ENCODE data around the gene ZNF23. TPM values are rescaled to one million over a fixed set of nuclear protein-coding genes. Genes with fewer than 3 reads are reported as not detected.

Gene ZNF23
- total RNA-seq, 1 experiment from 2014 or later, result 11.1 TPM

- POLR2A ChIA-PET, result no interaction called here
- H2AFZ ChIP-seq (ENCODE audit: low read depth, low read length, poor library complexity, severe bottlenecking), result no peak overlapping the region
- CTCF ChIA-PET, result no interaction called here
- no peaks in the 10 kb centered on the region; a peak in 1 of 4 replicates for H3K9me3 ChIP-seq (ENCODE audit: control insufficient read depth in 1 of 2, insufficient read depth in 1 of 2, low read depth in 1 of 2, low read length in 2 of 2)
- RAD21 ChIA-PET (ENCODE audit: low non-redundant PET in 1 of 2, low total read pairs in 2 of 2, uncharacterized antibody in 2 of 2, unreplicated experiment in 2 of 2), result no interaction called here
- H3K4me2 ChIP-seq (ENCODE audit: low read length), result no peak overlapping the region
- no peak for ATAC-seq
- H4K20me1 ChIP-seq (ENCODE audit: insufficient read depth), result no peaks in the 10 kb centered on the region
- no peak for DNase-seq (ENCODE audit: low read depth, low spot score)
- peaks cover 0 to 10% of the 10 kb centered on the region in 2 experiments; a peak in 3 of 4 replicates for H3K4me1 ChIP-seq (ENCODE audit: control insufficient read depth in 1 of 2, insufficient read depth in 2 of 2, low read length in 2 of 2)
- no peak overlapping the region for H3K27ac ChIP-seq (ENCODE audit: low read depth, low read length)
- intact Hi-C loops (cut with micrococcal nuclease), result no loop called here
- H3K4me3 ChIP-seq (replicated peaks in 1 of 2; ENCODE audit: low read depth in 1 of 2, low read length in 2 of 2), result no peak overlapping the region
- no peak for TF ChIP-seq MAX (IDR thresholded peaks at IDR 0.05)
- TF ChIP-seq POLR2A (IDR thresholded peaks at IDR 0.05; ENCODE audit: borderline replicate concordance, extremely low read depth, insufficient read depth, insufficient read length), result no peak
- no peak for TF ChIP-seq RAD21 (IDR thresholded peaks at IDR 0.05; ENCODE audit: low read depth)
- no peak for TF ChIP-seq JUND (IDR thresholded peaks at IDR 0.05)
- no peak for TF ChIP-seq FOSL1 (IDR thresholded peaks at IDR 0.05; ENCODE audit: low read depth)
- no peak for TF ChIP-seq ZNF274 (IDR thresholded peaks at IDR 0.05; ENCODE audit: low read depth, low read length)
- TF ChIP-seq, protein P1, sequence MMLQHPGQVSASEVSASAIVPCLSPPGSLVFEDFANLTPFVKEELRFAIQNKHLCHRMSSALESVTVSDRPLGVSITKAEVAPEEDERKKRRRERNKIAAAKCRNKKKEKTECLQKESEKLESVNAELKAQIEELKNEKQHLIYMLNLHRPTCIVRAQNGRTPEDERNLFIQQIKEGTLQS (IDR thresholded peaks at IDR 0.05), result no peak
- TF ChIP-seq POLR2AphosphoS5 (IDR thresholded peaks at IDR 0.05; ENCODE audit: low read depth, low read length), result no peak
- TF ChIP-seq, protein P2, sequence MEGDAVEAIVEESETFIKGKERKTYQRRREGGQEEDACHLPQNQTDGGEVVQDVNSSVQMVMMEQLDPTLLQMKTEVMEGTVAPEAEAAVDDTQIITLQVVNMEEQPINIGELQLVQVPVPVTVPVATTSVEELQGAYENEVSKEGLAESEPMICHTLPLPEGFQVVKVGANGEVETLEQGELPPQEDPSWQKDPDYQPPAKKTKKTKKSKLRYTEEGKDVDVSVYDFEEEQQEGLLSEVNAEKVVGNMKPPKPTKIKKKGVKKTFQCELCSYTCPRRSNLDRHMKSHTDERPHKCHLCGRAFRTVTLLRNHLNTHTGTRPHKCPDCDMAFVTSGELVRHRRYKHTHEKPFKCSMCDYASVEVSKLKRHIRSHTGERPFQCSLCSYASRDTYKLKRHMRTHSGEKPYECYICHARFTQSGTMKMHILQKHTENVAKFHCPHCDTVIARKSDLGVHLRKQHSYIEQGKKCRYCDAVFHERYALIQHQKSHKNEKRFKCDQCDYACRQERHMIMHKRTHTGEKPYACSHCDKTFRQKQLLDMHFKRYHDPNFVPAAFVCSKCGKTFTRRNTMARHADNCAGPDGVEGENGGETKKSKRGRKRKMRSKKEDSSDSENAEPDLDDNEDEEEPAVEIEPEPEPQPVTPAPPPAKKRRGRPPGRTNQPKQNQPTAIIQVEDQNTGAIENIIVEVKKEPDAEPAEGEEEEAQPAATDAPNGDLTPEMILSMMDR (IDR thresholded peaks at IDR 0.05 in 2 of 3, conservative IDR thresholded peaks at IDR 0.05 in 1 of 3; ENCODE audit: borderline replicate concordance in 1 of 3, insufficient read depth in 1 of 3, low read depth in 2 of 3, low read length in 2 of 3), result no peak
- TF ChIP-seq ELF1 (IDR thresholded peaks at IDR 0.05; ENCODE audit: borderline replicate concordance, low read depth), result no peak
- TF ChIP-seq REST (IDR thresholded peaks at IDR 0.05; ENCODE audit: low read depth), result no peak
- no peak for TF ChIP-seq EZH2phosphoT487 (IDR thresholded peaks at IDR 0.05; ENCODE audit: borderline replicate concordance)
- TF ChIP-seq CBX3 (IDR thresholded peaks at IDR 0.05; ENCODE audit: low read depth), result no peak
- no peak for TF ChIP-seq TCF7L2 (IDR thresholded peaks at IDR 0.05; ENCODE audit: borderline replicate concordance, extremely low read depth, insufficient read depth, insufficient read length)
- TF ChIP-seq SRF (IDR thresholded peaks at IDR 0.05; ENCODE audit: low read depth), result no peak
- TF ChIP-seq, protein P3, sequence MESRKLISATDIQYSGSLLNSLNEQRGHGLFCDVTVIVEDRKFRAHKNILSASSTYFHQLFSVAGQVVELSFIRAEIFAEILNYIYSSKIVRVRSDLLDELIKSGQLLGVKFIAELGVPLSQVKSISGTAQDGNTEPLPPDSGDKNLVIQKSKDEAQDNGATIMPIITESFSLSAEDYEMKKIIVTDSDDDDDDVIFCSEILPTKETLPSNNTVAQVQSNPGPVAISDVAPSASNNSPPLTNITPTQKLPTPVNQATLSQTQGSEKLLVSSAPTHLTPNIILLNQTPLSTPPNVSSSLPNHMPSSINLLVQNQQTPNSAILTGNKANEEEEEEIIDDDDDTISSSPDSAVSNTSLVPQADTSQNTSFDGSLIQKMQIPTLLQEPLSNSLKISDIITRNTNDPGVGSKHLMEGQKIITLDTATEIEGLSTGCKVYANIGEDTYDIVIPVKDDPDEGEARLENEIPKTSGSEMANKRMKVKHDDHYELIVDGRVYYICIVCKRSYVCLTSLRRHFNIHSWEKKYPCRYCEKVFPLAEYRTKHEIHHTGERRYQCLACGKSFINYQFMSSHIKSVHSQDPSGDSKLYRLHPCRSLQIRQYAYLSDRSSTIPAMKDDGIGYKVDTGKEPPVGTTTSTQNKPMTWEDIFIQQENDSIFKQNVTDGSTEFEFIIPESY (IDR thresholded peaks at IDR 0.05; ENCODE audit: extremely low read depth, insufficient replicate concordance, low read length), result no peak
- no peak for TF ChIP-seq SIN3A (IDR thresholded peaks at IDR 0.05; ENCODE audit: low read depth)
- no peak for TF ChIP-seq ZFX (IDR thresholded peaks at IDR 0.05)
- TF ChIP-seq CEBPB (IDR thresholded peaks at IDR 0.05; ENCODE audit: low read depth), result no peak
- no peak for TF ChIP-seq EGR1 (IDR thresholded peaks at IDR 0.05; ENCODE audit: low read depth)
- H3K9me2 ChIP-seq (ENCODE audit: insufficient read depth), result no peaks in the 10 kb centered on the region
- BruUV-seq (replicated peaks), result no TSS peak
- peaks cover 29% of the 10 kb centered on the region for H3K27me3 ChIP-seq (ENCODE audit: insufficient read depth, low read length)
- no peak overlapping the region for H3K9ac ChIP-seq (ENCODE audit: low read length)
- no peaks in the 10 kb centered on the region for H3K79me2 ChIP-seq (ENCODE audit: insufficient read depth, low read length)
- no peaks in the 10 kb centered on the region for H3K36me3 ChIP-seq (ENCODE audit: control insufficient read depth in 1 of 2, insufficient read depth in 2 of 2, low read length in 2 of 2)
Observed at GRCh38 chr16:71408536-71408935, 53.5 kb downstream of the ZNF23 start.

Data from HCT116 (cell line).